ENCODE results near the gene ZBTB7C. TPM values are rescaled to one million over a fixed set of nuclear protein-coding genes. Genes with fewer than 3 reads are reported as not detected.

ZBTB7C gene
- total and polyA plus RNA-seq, 9 of the 15 experiments (the other 6 are each of a cell fraction or from before 2014, with no cell fraction given), result not detected

GRCh38 chr18:48206887-48207286 lies 202.3 kb downstream of the ZBTB7C start:
- no peaks in the 10 kb centered on the region for H3K4me1 ChIP-seq (replicated peaks in 1 of 2; ENCODE audit: control insufficient read depth in 2 of 2, insufficient read depth in 2 of 2, low read length in 2 of 2)
- intact Hi-C loops (cut with micrococcal nuclease) (no loop called here), in situ Hi-C loops (cut with MboI) (no loop called here)
- H3K9me1 ChIP-seq (ENCODE audit: control insufficient read depth, insufficient read depth, low read length), result no peaks in the 10 kb centered on the region
- H2AFZ ChIP-seq (ENCODE audit: low read depth, low read length), result no peak overlapping the region
- no peak overlapping the region for H3K4me2 ChIP-seq (ENCODE audit: insufficient read depth, low read length)
- no peak overlapping the region for H3K27ac ChIP-seq (ENCODE audit: extremely low read depth, low read depth, low read length)
- FAIRE-seq, result no peak
- no peaks in the 10 kb centered on the region for H3K9me3 ChIP-seq (replicated peaks; ENCODE audit: control insufficient read depth, insufficient read depth, low read depth, low read length)
- H3K4me3 ChIP-seq, result no peak overlapping the region
- CTCF ChIA-PET (ENCODE audit: low intra/inter-chr PET ratio), result no interaction called here
- 3% methylated on average over 3 of the region's 4 CpGs for WGBS (ENCODE audit: insufficient coverage, low coverage, missing lambda C conversion rate)
- ATAC-seq, result no peak
- H4K20me1 ChIP-seq (replicated peaks; ENCODE audit: control insufficient read depth, insufficient read depth, low read length), result no peaks in the 10 kb centered on the region
- BruUV-seq (replicated peaks), result no TSS peak
- H3K79me2 ChIP-seq (ENCODE audit: control insufficient read depth, insufficient read depth, low read length), result no peaks in the 10 kb centered on the region
- TF ChIP-seq SRSF9 (IDR thresholded peaks at IDR 0.05; ENCODE audit: borderline replicate concordance, low read depth, low read length) (no peak), ZNF512 (tag; IDR thresholded peaks at IDR 0.05) (no peak), DIDO1 (tag; IDR thresholded peaks at IDR 0.05; ENCODE audit: low read depth) (no peak), ZNF165 (CRISPR knock-in tag; IDR thresholded peaks at IDR 0.05; ENCODE audit: borderline replicate concordance) (no peak), TARDBP (IDR thresholded peaks at IDR 0.05) (no peak), ZNF583 (CRISPR knock-in tag; IDR thresholded peaks at IDR 0.05) (no peak), REST (IDR thresholded peaks at IDR 0.05; ENCODE audit: borderline replicate concordance) (no peak), REST (CRISPR knock-in tag; IDR thresholded peaks at IDR 0.05; ENCODE audit: low read depth) (no peak), DEAF1 (CRISPR knock-in tag; IDR thresholded peaks at IDR 0.05) (no peak)
- POLR2A ChIA-PET, result no interaction called here
- DNase-seq (ENCODE audit: extremely low read depth in 1 of 4, low spot score in 3 of 4), result no peak
- no peaks in the 10 kb centered on the region for H3K36me3 ChIP-seq (ENCODE audit: control insufficient read depth, insufficient read depth, low read length)
- H3K27me3 ChIP-seq (ENCODE audit: control insufficient read depth in 2 of 2, insufficient read depth in 2 of 2, low read length in 2 of 2), result peaks cover 0 to 2% of the 10 kb centered on the region in 2 experiments; a peak in 1 of 5 replicates
- no peak overlapping the region for H3K9ac ChIP-seq (ENCODE audit: insufficient read depth in 1 of 2, low read depth in 2 of 2, low read length in 2 of 2)

All from K562 (cell line).